Activated CD8-positive, alpha-beta memory T cell treated with anti-CD3 and anti-CD28 coated beads, Interleukin-2, amount 50 U/mL, for 24 hours (primary cell): ENCODE results near the gene MTOR.
"Not testable (repeated sequence)": the region's sequence is repeated elsewhere in the genome, so short reads cannot be mapped to it uniquely, and the experiment has no call there.

Source experiments
- DNase-seq: peaks from one replicate; pipeline ENCODE4 v3.0.0-alpha.2; 2020; ENCODE audit errors: extremely low read depth

The MTOR gene

DNA sequence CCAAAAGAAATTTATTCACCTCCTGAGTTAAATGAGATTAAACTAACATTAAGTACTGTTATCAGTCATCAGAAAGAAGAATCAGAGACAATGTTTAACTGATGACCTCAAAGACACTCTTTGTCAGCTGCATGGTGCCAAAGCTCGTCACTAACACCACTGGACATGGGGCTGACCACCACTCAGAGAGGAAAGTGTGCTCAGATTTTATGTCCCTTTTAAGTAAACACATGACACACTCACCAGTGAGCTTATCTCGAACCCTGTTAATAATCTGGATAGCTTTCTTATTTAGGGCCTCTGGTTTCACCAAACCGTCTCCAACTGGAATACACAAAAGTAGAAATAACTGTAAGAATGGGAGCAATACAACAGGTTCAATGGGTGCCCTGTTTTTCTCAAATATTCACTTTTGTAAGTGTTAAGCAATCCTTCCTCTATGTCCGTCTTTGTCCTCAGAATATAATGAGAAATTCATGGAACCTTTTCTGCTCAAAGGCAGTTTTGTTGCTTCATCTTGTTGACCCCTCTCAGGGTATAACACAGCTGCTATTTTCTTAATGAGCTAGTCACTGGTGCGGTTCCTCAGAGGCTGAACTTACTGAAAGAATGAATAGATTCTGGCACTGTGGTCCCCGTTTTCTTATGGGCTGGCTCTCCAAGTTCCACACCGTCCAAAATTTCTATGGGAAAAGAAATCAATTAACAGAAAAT lies 153.1 kb downstream of the MTOR start:
- DNase-seq = no peak

DNA sequence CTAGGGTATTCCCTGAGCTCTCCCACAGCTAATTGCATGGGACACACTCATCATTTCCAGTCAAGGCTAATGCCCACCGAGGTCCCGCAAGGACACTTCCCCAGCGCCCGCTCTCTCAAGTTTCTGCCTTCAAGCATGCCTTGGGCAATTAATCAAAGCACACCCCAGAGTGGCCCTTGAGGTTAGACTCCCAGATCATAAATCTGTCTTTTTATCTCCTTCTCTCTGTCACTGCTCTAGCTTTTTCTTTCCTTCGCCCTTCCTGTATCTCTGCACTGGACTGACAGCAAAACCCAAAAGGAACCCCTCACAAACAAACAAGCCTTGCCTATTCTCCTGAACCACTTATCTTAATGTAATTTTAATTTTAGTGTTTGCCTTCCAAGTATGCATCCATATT lies 154.8 kb downstream of the MTOR start:
- DNase-seq = no peak

DNA sequence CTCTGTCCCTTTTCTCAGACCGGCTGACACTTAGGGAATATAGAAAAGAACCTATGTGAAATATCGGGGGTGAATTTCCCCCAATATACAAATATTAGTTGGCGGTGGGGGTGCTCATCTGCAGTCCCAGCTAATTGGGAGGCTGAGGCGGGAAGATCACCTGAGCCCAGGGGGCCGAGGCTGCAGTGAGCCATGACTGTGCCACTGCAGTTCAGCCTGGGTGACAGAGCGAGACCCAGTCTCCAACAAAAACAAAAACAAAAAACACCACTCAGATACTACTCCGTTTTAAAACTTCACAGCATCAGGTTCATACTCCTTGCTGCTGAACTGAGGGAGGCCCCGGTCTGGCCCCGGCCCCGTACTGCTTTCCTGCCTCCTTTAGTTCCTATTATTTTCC lies 156.8 kb downstream of the MTOR start:
- no peak for DNase-seq

DNA sequence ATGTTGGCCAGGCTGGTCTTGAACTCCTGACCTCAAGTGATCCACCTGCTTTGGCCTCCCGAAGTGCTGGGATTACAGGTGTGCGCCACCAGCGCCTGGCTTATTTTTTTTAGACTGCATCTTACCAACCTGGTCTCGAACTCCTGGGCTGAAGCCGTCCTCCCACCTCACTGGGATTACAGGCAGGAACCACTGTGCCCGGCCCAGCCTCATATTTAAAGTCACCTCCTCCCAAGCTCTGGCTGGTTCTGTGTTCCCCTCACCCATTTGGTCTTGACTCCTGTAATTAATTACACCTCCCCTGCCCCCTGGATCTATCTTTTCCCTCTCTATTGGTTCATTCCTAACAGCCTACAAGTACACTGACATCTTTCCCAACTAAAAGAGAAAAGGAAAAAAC lies 161.0 kb downstream of the MTOR start:
- DNase-seq = no peak

DNA sequence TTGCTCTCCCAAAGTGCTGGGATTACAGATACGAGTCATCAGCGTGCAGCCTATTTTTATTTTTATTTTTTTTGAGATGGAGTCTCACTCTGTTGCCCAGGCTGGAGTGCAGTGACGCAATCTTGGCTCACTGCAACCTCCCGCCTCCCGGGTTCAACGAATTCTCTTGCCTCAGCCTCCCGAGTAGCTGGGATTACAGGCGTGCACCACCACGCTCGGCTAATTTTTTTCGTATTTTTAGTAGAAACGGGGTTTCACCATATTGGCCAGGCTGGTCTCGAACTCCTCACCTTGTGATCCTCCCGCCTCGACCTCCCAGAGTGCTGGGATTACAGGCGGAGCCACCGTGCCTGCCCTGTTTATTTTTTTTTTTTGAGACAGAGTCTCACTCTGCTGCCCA lies 161.5 kb downstream of the MTOR start:
- not testable (repeated sequence) for DNase-seq

DNA sequence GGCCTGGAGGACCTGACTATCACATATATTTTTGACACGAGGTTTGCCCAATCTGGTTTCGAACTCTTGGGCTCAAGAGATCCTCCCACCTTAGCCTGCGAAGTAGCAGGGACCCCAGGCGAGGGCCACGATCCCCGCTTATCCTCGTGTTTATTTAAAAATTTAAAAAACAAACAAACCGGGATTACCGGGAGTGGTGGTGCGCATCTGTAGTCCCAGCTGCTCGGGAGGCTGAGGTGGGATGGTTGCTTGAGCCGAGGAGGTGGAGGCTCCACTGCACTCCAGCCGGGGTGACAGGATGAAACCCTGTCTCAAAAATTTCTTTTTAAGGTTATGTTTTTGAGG lies 162.2 kb downstream of the MTOR start:
- no peak for DNase-seq

DNA sequence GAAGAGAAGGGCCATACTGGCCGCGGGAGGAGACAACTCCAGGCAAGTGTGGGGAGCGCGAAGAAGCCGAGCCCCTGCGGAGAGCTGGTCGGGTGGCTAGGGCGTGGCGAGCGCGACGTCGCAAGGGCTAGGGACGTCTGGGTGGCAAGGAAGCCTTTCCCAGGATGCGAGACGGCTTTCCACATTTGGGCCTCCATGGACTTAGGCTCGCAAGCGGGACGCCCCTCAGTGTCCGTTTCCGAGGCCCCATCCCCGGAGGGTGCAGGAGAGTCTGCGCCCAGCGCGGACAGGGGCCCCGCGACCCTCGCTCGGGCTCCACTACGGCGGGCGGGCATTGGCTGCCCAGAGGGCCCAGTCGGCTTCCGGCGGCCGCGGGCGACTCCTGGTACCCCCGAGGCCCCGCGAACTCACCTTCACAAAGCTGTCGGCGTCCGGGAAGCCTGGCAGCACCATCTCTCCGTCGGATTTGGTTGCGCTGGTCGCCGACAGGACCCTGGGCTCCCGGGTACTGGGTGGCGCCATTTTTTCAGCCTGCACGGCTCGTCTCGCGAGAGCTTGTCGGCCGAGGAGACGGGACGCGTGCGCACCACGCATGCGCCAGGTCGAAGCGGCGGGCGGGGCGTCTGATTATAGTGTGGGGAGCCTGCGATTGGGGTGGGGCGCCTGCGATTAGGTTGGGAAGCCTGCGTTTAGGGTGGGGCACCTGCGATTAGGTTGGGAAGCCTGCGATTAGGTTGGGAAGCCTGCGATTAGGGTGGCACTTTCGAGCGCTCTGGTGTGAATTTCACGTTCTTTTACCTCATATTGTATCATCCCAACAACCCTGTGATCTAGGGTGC lies 162.8 kb downstream of the MTOR start, which contains the start of gene EXOSC10:
Gene EXOSC10 (minus strand): TSS at position 560 of the 839 bp plus-strand sequence. CDS start 38 bp downstream, at position 522.
- DNase-seq = peak; percentile 86

DNA sequence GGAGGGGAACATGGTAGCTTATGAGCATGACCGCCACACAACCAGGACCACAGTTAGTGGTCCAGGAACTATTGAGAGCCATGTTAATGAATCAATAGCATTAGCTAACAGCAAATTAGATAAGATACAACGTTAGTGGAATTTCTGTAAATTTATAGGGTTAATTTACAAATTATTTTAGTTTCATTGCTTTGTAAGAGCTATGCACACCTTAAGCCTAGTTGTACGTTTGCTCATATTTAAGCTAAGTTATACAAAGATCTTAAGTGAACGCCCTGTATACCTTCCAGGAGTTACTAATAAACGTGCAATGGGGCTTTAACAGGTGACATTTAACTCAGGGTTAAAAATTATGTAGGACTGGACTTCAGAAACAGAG lies 163.4 kb downstream of the MTOR start:
- no peak for DNase-seq

DNA sequence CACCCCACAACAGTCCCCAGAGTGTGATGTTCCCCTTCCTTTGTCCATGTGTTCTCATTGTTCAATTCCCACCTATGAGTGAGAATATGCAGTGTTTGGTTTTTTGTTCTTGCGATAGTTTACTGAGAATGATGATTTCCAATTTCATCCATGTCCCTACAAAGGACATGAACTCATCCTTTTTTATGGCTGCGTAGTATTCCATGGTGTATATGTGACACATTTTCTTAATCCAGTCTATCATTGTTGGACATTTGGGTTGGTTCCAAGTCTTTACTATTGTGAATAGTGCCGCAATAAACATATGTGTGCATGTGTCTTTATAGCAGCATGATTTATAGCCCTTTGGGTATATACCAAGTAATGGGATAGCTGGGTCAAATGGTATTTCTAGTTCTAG lies 178.6 kb downstream of the MTOR start:
- DNase-seq = not testable (repeated sequence)

DNA sequence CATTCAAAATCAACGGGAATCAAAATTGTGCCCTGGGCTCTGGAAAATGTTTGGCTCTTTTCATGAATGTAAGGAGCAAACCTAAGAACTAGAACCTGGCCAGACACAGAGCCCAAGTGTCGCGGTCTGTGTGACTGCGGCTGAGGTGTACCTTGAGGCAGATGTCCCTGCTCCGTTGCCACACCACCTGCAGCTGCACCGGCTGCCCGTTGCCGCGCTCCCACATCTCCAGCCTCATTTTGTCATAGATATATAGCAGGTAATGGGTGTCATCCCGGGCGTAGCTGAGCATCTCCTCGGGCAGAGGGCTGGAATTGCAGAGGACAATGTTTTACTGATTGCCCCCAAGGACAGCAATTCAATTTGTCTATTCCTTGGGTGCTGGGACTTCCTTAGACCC lies 181.4 kb downstream of the MTOR start:
- no peak for DNase-seq

DNA sequence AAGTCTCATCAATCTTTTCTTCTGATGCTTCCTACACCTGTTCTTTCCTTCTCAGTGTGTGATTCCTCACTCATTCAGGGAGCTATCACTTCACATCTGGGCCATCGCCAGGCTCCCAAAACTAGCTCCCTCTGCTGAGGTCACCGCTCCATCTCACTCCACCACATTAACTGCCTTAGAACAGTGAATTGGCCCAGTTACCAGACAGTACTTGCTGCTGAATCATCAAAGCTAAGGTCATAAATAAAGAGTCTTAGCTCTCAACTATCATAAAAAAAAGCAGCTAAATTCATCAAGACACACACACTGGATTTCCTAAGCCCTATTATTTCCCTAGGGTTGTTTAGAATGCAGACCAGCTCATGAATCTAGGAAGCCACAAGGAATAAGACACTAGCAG lies 183.7 kb downstream of the MTOR start:
- DNase-seq = no peak

DNA sequence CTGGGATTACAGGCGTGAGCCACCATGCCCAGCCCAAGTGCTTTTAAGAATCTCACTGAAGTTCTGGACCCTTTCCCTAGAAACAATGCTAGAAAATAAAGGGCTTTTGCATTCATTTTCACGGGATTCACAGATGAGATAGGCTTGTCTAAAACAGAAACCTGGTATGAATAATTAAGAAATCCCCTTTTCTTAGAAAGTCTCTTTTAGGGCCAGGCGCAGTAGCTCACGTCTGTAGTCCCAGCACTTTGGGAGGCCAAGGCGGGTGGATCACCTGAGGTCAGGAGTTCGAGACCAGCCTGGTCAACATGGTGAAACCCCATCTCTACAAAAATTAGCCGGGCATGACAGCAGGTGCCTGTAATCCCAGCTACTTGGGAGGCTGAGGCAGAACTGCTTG lies 189.0 kb downstream of the MTOR start:
- not testable (repeated sequence) for DNase-seq

DNA sequence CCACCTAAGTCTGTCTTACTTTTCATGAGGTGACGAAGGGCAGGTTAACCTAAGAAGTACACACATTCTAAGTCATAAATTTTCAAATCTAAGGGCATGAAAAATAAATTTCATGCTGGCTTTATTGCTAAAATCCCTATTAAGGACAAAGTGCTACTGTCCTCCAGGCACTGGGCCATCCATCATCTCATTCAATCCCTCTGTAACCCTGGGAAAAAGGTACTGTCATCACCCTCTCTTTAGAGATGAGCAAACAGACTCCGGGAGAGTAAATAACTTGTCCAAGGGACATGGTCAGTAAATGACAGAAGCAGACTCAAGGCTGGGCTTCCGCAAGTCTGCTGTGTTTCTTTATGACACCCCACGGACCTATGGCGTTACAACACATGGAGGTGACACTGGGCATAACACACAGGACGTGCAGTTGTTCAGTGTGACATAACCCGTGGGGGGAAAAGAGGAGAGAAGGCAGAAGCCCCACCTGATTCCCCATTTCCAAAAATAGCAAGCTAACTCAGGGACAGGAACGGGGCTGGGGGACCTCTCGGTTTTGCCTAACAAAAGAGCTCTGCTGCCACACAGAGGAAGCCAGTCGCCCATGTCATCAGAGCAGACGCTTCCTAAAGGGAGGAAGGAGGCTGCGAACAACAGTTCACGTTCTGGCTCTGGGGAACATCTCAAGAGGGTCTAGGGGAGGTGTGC lies 190.0 kb downstream of the MTOR start:
- no peak for DNase-seq

DNA sequence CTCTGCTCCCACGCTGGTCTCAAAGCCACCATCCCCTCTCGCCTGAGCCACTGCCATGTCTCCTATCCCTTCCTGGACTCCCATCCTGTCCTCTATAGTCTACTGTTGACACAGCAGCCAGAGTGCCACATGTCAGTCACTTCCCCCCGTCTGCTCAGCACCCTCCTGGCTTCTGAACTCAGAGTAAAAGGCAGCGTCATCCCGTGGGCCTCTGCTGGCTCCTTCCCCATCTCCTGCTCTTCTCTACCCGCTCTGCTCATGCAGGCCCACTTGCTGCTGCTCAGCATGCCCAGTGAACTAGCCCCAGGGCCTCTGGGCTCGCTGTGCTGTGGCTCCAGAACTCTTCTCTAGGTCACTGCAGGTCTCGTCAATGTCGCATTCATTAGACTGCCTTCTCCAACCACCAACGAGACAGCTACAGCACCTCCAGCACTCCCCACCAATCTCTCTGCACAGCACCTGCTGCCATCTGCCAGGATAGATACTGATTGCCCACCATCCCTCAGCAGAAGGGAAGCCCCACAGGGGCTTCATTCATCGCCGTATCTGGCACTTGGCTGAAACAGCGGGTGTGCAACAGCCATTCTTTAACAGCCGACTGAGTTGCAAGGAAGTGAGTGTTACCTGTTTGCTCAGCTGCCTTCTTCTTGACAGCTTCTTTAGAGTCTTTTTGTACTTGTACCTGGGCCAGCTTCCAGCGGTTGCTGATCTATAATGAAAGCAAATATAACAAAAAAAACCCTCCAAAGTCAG lies 190.7 kb downstream of the MTOR start:
- DNase-seq = no peak

DNA sequence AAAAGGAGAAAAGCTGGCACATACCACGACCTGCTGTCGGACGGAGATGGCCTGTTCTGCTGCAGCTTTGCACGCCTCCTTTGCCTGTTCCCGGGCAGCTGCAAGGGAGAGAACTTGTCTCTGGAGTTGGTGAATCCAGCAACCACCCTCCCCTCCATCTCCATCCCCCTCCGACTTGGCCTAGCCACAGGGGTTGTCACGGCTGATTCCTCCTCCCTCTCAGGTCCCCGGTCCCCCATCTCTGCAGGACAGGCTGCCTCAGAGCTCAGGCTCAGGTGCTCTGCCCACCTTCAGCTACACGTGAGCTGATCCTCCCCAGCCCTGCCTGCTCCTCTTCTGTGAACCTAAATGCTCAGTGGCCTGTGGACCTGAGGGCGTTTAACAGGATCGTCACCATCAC lies 191.5 kb downstream of the MTOR start:
- DNase-seq = no peak

DNA sequence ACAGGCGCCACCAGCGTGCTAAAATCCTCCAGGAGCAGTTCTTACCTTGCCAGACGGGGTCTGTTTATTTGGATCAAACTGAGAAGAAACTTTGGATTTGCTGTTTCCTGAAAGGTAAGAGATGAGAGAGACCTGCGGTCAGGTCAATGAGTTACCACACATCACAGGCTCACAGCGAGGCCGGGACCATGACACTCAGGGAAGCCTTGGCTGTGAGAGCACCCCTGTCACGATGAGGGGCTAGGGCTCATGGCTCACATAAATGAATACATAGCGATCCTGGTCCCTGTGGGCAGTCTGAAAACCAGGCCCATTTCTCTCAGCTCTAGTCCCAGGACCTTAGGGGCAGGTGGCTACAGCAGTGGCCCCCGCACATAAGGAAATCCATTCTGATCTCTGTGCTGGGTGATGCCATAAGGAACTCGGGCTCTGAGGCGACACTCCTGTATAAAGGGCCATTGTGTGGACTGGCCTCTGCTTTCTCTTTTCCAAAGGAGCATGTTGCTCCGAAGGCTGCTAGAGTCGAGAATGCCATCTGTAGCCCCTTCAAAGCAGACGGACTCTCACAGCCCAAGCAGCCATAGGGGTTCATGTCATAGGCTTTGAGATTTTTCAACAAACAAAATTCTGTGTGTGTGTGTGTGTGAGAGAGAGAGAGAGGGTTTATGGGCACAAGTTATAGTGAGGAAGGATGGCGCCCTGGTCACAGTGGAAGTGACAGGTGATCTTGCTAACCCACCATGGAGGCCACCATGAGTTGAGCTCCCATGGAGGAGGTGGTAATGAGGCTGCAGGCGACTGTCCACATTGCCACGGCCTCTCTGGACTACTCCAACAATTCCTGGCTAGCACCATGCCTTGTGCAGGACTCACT lies 193.5 kb downstream of the MTOR start:
- DNase-seq = no peak

DNA sequence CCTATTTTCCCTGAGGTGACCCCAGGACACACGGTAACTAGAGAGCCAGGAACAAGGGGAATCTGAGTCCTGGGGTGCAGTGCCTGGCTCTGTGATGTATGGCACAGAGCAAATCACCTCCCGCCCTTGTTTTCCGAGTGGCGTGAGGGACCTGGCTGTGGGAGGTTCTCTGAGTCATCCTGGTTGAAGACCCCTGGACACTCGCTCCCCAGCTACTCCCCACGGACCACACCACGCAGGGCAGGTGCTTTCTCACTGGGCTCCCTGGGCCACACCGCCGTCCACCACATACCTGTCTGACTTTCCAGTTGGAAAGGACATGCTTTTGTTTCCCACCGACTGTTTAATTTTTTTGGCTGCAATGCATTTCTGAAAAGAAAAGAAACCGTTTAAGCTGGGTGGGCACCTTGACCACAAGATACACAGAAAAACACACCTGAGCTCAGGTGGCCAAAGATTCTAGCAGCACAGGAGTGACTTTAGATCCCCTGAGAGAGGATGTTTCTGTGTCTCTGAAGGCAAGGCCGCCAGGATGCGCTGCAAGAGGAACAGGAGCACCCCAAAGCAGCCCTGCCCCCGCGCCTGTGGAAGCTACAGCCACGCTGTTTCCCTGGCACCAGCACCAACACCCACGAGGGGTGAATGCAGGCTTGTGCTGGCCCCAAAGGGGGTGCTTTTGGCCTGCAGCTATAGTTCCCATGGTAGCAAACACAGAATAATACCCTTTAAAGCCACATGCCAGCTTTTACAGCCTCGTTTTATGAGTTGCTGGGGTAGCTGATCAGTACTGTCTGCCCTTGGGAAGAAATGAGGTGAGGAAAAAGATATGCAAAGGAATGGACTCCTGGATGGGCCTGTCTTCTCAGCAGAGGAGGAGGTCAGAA lies 194.4 kb downstream of the MTOR start:
- no peak for DNase-seq

DNA sequence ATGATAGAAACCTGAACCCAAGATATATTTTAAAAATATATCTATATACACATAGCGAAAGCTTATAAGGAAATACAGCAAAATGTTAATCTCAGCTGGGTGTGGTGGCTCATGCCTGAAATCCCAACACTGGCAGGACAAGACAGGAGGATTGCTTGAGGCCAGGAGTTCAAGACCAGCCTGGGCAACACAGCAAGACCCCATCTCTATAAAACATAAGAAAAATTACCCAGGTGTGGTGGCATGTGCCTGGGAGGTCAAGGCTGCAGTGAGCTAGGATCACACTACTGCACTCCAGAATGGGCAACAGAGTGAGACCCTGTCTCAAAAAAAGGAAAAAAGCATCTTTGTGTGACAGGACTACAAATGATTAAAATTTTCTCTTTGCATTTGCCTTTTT lies 196.6 kb downstream of the MTOR start:
- no peak for DNase-seq

DNA sequence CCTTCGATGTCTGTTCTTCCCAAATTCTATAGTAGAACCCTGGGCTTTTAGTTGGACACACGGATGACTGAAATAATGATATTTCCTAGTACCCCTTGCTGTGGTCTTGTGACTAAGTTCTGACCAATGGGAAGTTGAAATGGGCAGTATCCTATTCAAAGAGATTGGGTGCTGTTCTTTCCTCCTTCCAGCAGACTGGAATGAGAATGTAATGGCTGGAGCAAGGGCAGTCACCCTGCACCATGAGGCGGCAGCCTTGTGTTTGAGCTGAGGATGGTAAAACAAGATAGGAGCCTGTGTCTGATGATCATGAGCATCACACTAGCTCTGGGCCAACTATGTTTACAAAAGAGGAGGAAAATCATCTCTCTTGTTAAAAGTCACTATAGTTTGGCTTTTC lies 197.4 kb downstream of the MTOR start:
- no peak for DNase-seq

DNA sequence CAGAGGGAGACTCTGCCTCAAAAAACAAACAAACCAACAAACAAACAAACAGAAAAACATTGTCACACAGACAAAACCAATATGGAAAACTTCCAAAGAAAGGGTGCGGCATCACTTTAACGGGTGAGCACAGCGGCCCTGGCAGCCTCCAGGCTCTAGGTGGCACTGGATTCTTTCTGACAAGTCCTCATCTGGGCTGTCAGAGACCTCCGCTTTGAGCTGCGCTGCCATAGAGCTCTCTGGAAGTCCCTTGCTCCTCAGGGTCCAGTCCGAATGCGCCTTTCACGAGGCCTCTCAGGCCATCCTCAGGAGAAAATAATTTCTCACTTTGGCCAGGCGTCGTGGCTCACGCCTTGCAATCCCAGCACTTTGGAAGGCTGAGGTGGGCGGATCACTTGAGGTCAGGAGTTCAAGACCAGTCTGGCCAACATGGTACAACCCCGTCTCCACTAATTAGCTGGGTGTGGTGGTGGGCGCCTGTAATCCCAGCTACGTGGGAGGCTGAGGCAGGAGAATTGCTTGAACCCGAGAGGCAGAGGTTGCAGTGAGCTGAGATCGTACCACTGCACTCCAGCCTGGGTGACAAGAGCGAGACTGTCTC lies 198.3 kb downstream of the MTOR start:
- DNase-seq = not testable (repeated sequence)
